ENCODE data around the gene DOCK7.
"Not testable (repeated sequence)": the region's sequence is repeated elsewhere in the genome, so short reads cannot be mapped to it uniquely, and the experiment has no call there.

Gene DOCK7

GRCh38 chr1:62530516-62531154 lies 157.6 kb downstream of the DOCK7 start:
- no peak for DNase-seq (ENCODE audit: low read depth)

GRCh38 chr1:62529227-62529626 lies 159.0 kb downstream of the DOCK7 start:
- DNase-seq (ENCODE audit: low read depth) = no peak

GRCh38 chr1:62528015-62528414 lies 160.2 kb downstream of the DOCK7 start:
- DNase-seq (ENCODE audit: low read depth) = no peak

GRCh38 chr1:62527346-62527745 lies 160.8 kb downstream of the DOCK7 start:
- not testable (repeated sequence) for DNase-seq (ENCODE audit: low read depth)

- no peak for DNase-seq (ENCODE audit: low read depth)
Observed at GRCh38 chr1:62523860-62524259, 164.3 kb downstream of the DOCK7 start.

GRCh38 chr1:62516600-62516999 lies 171.6 kb downstream of the DOCK7 start:
- no peak for DNase-seq (ENCODE audit: low read depth)

- no peak for DNase-seq (ENCODE audit: low read depth)
Observed at GRCh38 chr1:62514746-62515423, 173.3 kb downstream of the DOCK7 start.

- DNase-seq (ENCODE audit: low read depth) = no peak
Observed at GRCh38 chr1:62513013-62513412, 175.2 kb downstream of the DOCK7 start.

GRCh38 chr1:62509028-62509427 lies 179.2 kb downstream of the DOCK7 start:
- no peak for DNase-seq (ENCODE audit: low read depth)

- no peak for DNase-seq (ENCODE audit: low read depth)
Observed at GRCh38 chr1:62508187-62508758, 179.9 kb downstream of the DOCK7 start.

- DNase-seq (ENCODE audit: low read depth) = no peak
Observed at GRCh38 chr1:62500210-62500609, 188.0 kb downstream of the DOCK7 start.

GRCh38 chr1:62494137-62494536 lies 194.0 kb downstream of the DOCK7 start:
- DNase-seq (ENCODE audit: low read depth) = no peak

GRCh38 chr1:62493656-62494055 lies 194.5 kb downstream of the DOCK7 start:
- DNase-seq (ENCODE audit: low read depth) = no peak

- DNase-seq (ENCODE audit: low read depth) = no peak
Observed at GRCh38 chr1:62492521-62492920, 195.7 kb downstream of the DOCK7 start.

- no peak for DNase-seq (ENCODE audit: low read depth)
Observed at GRCh38 chr1:62487956-62488355, 200.2 kb downstream of the DOCK7 start.

- DNase-seq (ENCODE audit: low read depth) = no peak
Observed at GRCh38 chr1:62484824-62485468, 203.2 kb downstream of the DOCK7 start.

- DNase-seq (ENCODE audit: low read depth) = no peak
Observed at GRCh38 chr1:62481681-62482080, 206.5 kb downstream of the DOCK7 start.

GRCh38 chr1:62476525-62477219 lies 211.5 kb downstream of the DOCK7 start:
- no peak for DNase-seq (ENCODE audit: low read depth)

- DNase-seq (ENCODE audit: low read depth) = no peak
Observed at GRCh38 chr1:62467092-62467491, 221.1 kb downstream of the DOCK7 start.

GRCh38 chr1:62462370-62462769 lies 225.8 kb downstream of the DOCK7 start:
- DNase-seq (ENCODE audit: low read depth) = no peak

GRCh38 chr1:62457955-62458354 lies 230.2 kb downstream of the DOCK7 start:
- no peak for DNase-seq (ENCODE audit: low read depth)

GRCh38 chr1:62452951-62453350 lies 235.2 kb downstream of the DOCK7 start:
- DNase-seq (ENCODE audit: low read depth) = no peak
